ENCODE data around the gene ITFG1. TPM values are rescaled to one million over a fixed set of nuclear protein-coding genes. Genes with fewer than 3 reads are reported as not detected.
"Not testable (repeated sequence)": the region's sequence is repeated elsewhere in the genome, so short reads cannot be mapped to it uniquely, and the experiment has no call there.

ITFG1 gene
- total and polyA plus RNA-seq, 2 donors from 2014 or later: 63.7 to 69.7 TPM

- Histone ChIP-seq H3K27ac (ENCODE audit: low read depth in 2 of 2, low read length in 2 of 2) (no peak overlapping the region), H3K9ac (ENCODE audit: low read length in 3 of 3) (no peak overlapping the region), H3K4me1 (ENCODE audit: control insufficient read depth in 2 of 3, insufficient read depth in 2 of 3, low read depth in 1 of 3, low read length in 3 of 3) (no peaks in the 10 kb centered on the region), H3K27me3 (ENCODE audit: control insufficient read depth, insufficient read depth, low read length) (no peaks in the 10 kb centered on the region), H3K36me3 (ENCODE audit: control insufficient read depth in 2 of 3, insufficient read depth in 3 of 3, low read length in 3 of 3) (no peaks in the 10 kb centered on the region), H3K4me3 (ENCODE audit: low read length in 3 of 3) (no peak overlapping the region), H3K9me3 (ENCODE audit: control insufficient read depth in 2 of 3, insufficient read depth in 1 of 3, low read length in 3 of 3) (peaks cover 1 to 7% (median 2%) of the 10 kb centered on the region in 3 donors)
- FAIRE-seq: no peak
- no peak for DNase-seq
- TF ChIP-seq CTCF (IDR thresholded peaks at IDR 0.05; ENCODE audit: borderline replicate concordance, extremely low read depth, insufficient read depth): no peak
- intact Hi-C loops (cut with DNase I): no loop called here
Observed at GRCh38 chr16:47342055-47342454, 118.8 kb downstream of the ITFG1 start.

- FAIRE-seq; H3K4me3 ChIP-seq (ENCODE audit: low read length in 3 of 3); H3K9me3 ChIP-seq (ENCODE audit: control insufficient read depth in 2 of 3, insufficient read depth in 1 of 3, low read length in 3 of 3); intact Hi-C loops (cut with DNase I); DNase-seq; H3K4me1 ChIP-seq (ENCODE audit: control insufficient read depth in 2 of 3, insufficient read depth in 2 of 3, low read depth in 1 of 3, low read length in 3 of 3); H3K36me3 ChIP-seq (ENCODE audit: control insufficient read depth in 2 of 3, insufficient read depth in 3 of 3, low read length in 3 of 3); H3K27ac ChIP-seq (ENCODE audit: low read depth in 2 of 2, low read length in 2 of 2); H3K9ac ChIP-seq (ENCODE audit: low read length in 3 of 3); H3K27me3 ChIP-seq (ENCODE audit: control insufficient read depth, insufficient read depth, low read length): not testable (repeated sequence)
Observed at GRCh38 chr16:47330562-47330961, 130.3 kb downstream of the ITFG1 start.

- H3K4me3 ChIP-seq (ENCODE audit: low read length in 3 of 3); H3K9me3 ChIP-seq (ENCODE audit: control insufficient read depth in 2 of 3, insufficient read depth in 1 of 3, low read length in 3 of 3); H3K36me3 ChIP-seq (ENCODE audit: control insufficient read depth in 2 of 3, insufficient read depth in 3 of 3, low read length in 3 of 3); H3K27me3 ChIP-seq (ENCODE audit: control insufficient read depth, insufficient read depth, low read length); H3K27ac ChIP-seq (ENCODE audit: low read depth in 2 of 2, low read length in 2 of 2); H3K9ac ChIP-seq (ENCODE audit: low read length in 3 of 3); FAIRE-seq; H3K4me1 ChIP-seq (ENCODE audit: control insufficient read depth in 2 of 3, insufficient read depth in 2 of 3, low read depth in 1 of 3, low read length in 3 of 3); intact Hi-C loops (cut with DNase I); DNase-seq: not testable (repeated sequence)
Observed at GRCh38 chr16:47324309-47324708, 136.6 kb downstream of the ITFG1 start.

- H3K4me3 ChIP-seq (ENCODE audit: low read length in 3 of 3): no peak overlapping the region
- no peaks in the 10 kb centered on the region for H3K36me3 ChIP-seq (ENCODE audit: control insufficient read depth in 2 of 3, insufficient read depth in 3 of 3, low read length in 3 of 3)
- no peak overlapping the region for H3K9ac ChIP-seq (ENCODE audit: low read length in 3 of 3)
- TF ChIP-seq CTCF (IDR thresholded peaks at IDR 0.05; ENCODE audit: borderline replicate concordance, extremely low read depth, insufficient read depth): no peak
- FAIRE-seq: no peak
- H3K27ac ChIP-seq (ENCODE audit: low read depth in 2 of 2, low read length in 2 of 2): no peak overlapping the region
- intact Hi-C loops (cut with DNase I): no loop called here
- no peaks in the 10 kb centered on the region for H3K4me1 ChIP-seq (ENCODE audit: control insufficient read depth in 2 of 3, insufficient read depth in 2 of 3, low read depth in 1 of 3, low read length in 3 of 3)
- H3K9me3 ChIP-seq (ENCODE audit: control insufficient read depth in 2 of 3, insufficient read depth in 1 of 3, low read length in 3 of 3): no peaks in the 10 kb centered on the region
- H3K27me3 ChIP-seq (ENCODE audit: control insufficient read depth, insufficient read depth, low read length): no peaks in the 10 kb centered on the region
- DNase-seq: no peak
Observed at GRCh38 chr16:47323241-47323640, 137.6 kb downstream of the ITFG1 start.

Data from kidney (tissue), 14 donors.